Caco-2 (cell line): Measurements from ENCODE around the gene CYP2W1. TPM values are rescaled to one million over a fixed set of nuclear protein-coding genes. Genes with fewer than 3 reads are reported as not detected.

ENCODE experiments used
- BruUV-seq: library from RNA; stranded (reverse); fragments of 400-500 nt; replicated peaks from 2 replicates; lab custom pipeline; 2021; lab: Mats Ljungman, UMichigan
- CTCF ChIA-PET: fragments of 300-600 bp; sonication (Branson Sonifier 250); formaldehyde crosslinking; loops from one replicate; lab custom pipeline; 2022; ENCODE audit warnings: antibody characterized with exemption; lab: Charles Lee
- POLR2A ChIA-PET: fragments of 300-600 bp; sonication (Branson Sonifier 250); formaldehyde crosslinking; loops from one replicate; lab custom pipeline; 2022; ENCODE audit warnings: antibody characterized with exemption; lab: Charles Lee
- DNase-seq, 2 experiments: peaks; one replicate each; pipeline versions ENCODE4 v3.0.0 to v3.0.0-alpha.2; 2020 to 2022
- H3K27me3 ChIP-seq: replicated peaks from 2 replicates; pipeline ENCODE4 v1.6.0; 2011; ENCODE audit warnings: low read length; ENCODE audit not compliant: control insufficient read depth, insufficient read depth
- H3K36me3 ChIP-seq: 2 replicates; pipeline ENCODE4 v1.5.1; 2011; ENCODE audit warnings: low read length; ENCODE audit not compliant: control insufficient read depth, insufficient read depth
- H3K4me1 ChIP-seq: fragments of 250-450 bp; sonication (Bioruptor Pico); 2 replicates; pipeline ENCODE4 v1.5.1; 2020; ENCODE audit warnings: mild to moderate bottlenecking
- H3K4me3 ChIP-seq: 2 replicates; pipeline ENCODE4 v1.5.1; 2011; ENCODE audit warnings: low read depth, mild to moderate bottlenecking, control low read depth, low read length
- H3K9me3 ChIP-seq: fragments of 250-450 bp; sonication (Bioruptor Pico); 2 replicates; pipeline ENCODE4 v1.5.1; 2020; ENCODE audit warnings: mild to moderate bottlenecking, moderate library complexity
- H3K27ac Mint-ChIP-seq: one replicate; pipeline ENCODE4 v1.8.0; 2022; ENCODE audit warnings: mixed read lengths; ENCODE audit not compliant: unreplicated experiment
- H3K27me3 Mint-ChIP-seq: one replicate; pipeline ENCODE4 v1.8.0; 2022; ENCODE audit warnings: mixed read lengths; ENCODE audit not compliant: insufficient read depth, unreplicated experiment
- H3K36me3 Mint-ChIP-seq: one replicate; pipeline ENCODE4 v1.8.0; 2022; ENCODE audit warnings: mild to moderate bottlenecking, mixed read lengths; ENCODE audit not compliant: insufficient read depth, unreplicated experiment
- H3K4me1 Mint-ChIP-seq: one replicate; pipeline ENCODE4 v1.8.0; 2022; ENCODE audit warnings: low read depth, mixed read lengths; ENCODE audit not compliant: unreplicated experiment
- H3K4me3 Mint-ChIP-seq: one replicate; pipeline ENCODE4 v1.8.0; 2022; ENCODE audit warnings: mild to moderate bottlenecking, moderate library complexity, mixed read lengths; ENCODE audit not compliant: unreplicated experiment
- H3K9me3 Mint-ChIP-seq: one replicate; pipeline ENCODE4 v1.8.0; 2022; ENCODE audit warnings: mixed read lengths; ENCODE audit not compliant: unreplicated experiment
- CTCF ChIP-seq, 2 experiments: fragments of 200-600 bp in 1 of 2; IDR thresholded peaks; 1 replicate in 1 of 2; 2 replicates in 1 of 2; pipeline versions ENCODE4 v1.5.1 to v1.8.0; 2011 to 2022; ENCODE audit warnings: antibody characterized with exemption in 1 of 2, control low read depth in 1 of 2, inconsistent platforms in 1 of 2, low read depth in 1 of 2, low read length in 1 of 2, mild to moderate bottlenecking in 1 of 2, moderate library complexity in 1 of 2; ENCODE audit not compliant: insufficient read depth in 1 of 2, severe bottlenecking in 1 of 2, unreplicated experiment in 1 of 2
- intact Hi-C: fragments of 100-400 bp; cut with micrococcal nuclease; formaldehyde crosslinking; loops from one replicate; pipeline ENCODE4 v1.10.0; 2022; ENCODE audit not compliant: unreplicated experiment
- total RNA-seq: library from RNA; stranded (reverse); gene quantifications from 2 replicates; pipeline ENCODE4 v1.2.3, GENCODE V29; 2022

The CYP2W1 gene
- total RNA-seq, 1 experiment from 2014 or later: 24.0 TPM

GRCh38 chr7:964401-965231, 18.4 kb upstream of the CYP2W1 start:
- Histone ChIP-seq H3K27me3 (no peaks in the 10 kb centered on the region), H3K4me3 (no peak overlapping the region), H3K9me3 (peaks cover 3% of the 10 kb centered on the region; the same call in 1 of the 2 replicates), H3K36me3 (no peaks in the 10 kb centered on the region; the same call in 1 of the 2 replicates), H3K4me1 (no peaks in the 10 kb centered on the region)
- H3K4me1 Mint-ChIP-seq: no peaks in the 10 kb centered on the region
- H3K27me3 Mint-ChIP-seq: no peaks in the 10 kb centered on the region
- TF ChIP-seq CTCF (IDR thresholded peaks at IDR 0.05; ENCODE audit: insufficient read depth in 1 of 2, low read depth in 1 of 2, low read length in 1 of 2, severe bottlenecking in 1 of 2, unreplicated experiment in 1 of 2): no peak
- intact Hi-C loops: no loop called here
- no peaks in the 10 kb centered on the region for H3K9me3 Mint-ChIP-seq
- POLR2A ChIA-PET: no interaction called here
- no peak overlapping the region for H3K4me3 Mint-ChIP-seq
- DNase-seq: no peak
- CTCF ChIA-PET: no interaction called here
- no peak overlapping the region for H3K27ac Mint-ChIP-seq
- H3K36me3 Mint-ChIP-seq: peaks cover 66% of the 10 kb centered on the region
- BruUV-seq: no TSS peak

- Histone ChIP-seq H3K9me3 (peaks cover 3% of the 10 kb centered on the region; the same call in 1 of the 2 replicates), H3K27me3 (no peaks in the 10 kb centered on the region), H3K4me1 (no peaks in the 10 kb centered on the region), H3K36me3 (no peaks in the 10 kb centered on the region; the same call in 1 of the 2 replicates), H3K4me3 (no peak overlapping the region)
- intact Hi-C loops: no loop called here
- CTCF ChIA-PET: interaction anchor here (0.9 to 1.0 kb wide), 2 partner anchors 27 to 157 kb away, joined by 3 to 4 read pairs; no protein-coding TSS in a partner anchor
- H3K27me3 Mint-ChIP-seq: no peaks in the 10 kb centered on the region
- peaks cover 84% of the 10 kb centered on the region for H3K36me3 Mint-ChIP-seq
- no peak overlapping the region for H3K4me3 Mint-ChIP-seq
- BruUV-seq: TSS peak; percentile 1
- POLR2A ChIA-PET: interaction anchor here (0.6 kb wide), 2 partner anchors 9 to 111 kb away, joined by 3 read pairs; partner anchors contain the start of gene COX19
- peak overlapping the region; percentile 13 for H3K27ac Mint-ChIP-seq
- no peak for TF ChIP-seq CTCF (IDR thresholded peaks at IDR 0.05; ENCODE audit: insufficient read depth in 1 of 2, low read depth in 1 of 2, low read length in 1 of 2, severe bottlenecking in 1 of 2, unreplicated experiment in 1 of 2)
- no peaks in the 10 kb centered on the region for H3K4me1 Mint-ChIP-seq
- no peak for DNase-seq
- no peaks in the 10 kb centered on the region for H3K9me3 Mint-ChIP-seq
Observed at GRCh38 chr7:966291-967069, 16.5 kb upstream of the CYP2W1 start.
